ENCODE measurements around the gene ADD2.

GRCh38 chr2:70673041-70673647 is 94.9 kb downstream of the ADD2 start:
- no peak for TF ChIP-seq CTCF (IDR thresholded peaks at IDR 0.05)
- no peak for TF ChIP-seq ZFX (IDR thresholded peaks at IDR 0.05; ENCODE audit: borderline replicate concordance)
